ENCODE measurements around the gene ADGRB3. TPM values are rescaled to one million over a fixed set of nuclear protein-coding genes. Genes with fewer than 3 reads are reported as not detected.
"Not testable (repeated sequence)": the region's sequence is repeated elsewhere in the genome, so short reads cannot be mapped to it uniquely, and the experiment has no call there.

The ADGRB3 gene
- polyA plus RNA-seq, 4 donors: 1.6 to 2.1 TPM; not detected in 2

DNA sequence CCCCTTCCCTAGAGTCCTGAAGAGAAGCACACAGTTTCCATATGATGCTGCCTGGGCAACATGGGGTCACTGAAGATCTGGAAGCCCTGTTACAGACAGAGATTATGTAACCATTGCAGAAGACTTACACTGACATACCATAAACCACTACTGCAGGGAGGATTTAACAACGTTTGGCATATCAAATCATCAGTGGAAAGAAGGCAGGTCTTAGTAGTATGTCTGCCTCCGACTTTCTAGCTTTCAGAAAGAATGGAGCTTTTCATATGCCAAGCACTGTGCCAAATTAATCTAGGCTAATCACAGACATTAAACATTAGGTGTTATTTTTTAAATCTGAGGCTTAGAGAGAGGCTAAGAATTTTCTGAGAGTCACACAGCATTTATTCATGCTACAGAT, 144.3 kb downstream of the ADGRB3 start:
- WGBS, 3 donors: 28 to 52% (median 30%) methylated on average over 2 of the region's 2 CpGs

DNA sequence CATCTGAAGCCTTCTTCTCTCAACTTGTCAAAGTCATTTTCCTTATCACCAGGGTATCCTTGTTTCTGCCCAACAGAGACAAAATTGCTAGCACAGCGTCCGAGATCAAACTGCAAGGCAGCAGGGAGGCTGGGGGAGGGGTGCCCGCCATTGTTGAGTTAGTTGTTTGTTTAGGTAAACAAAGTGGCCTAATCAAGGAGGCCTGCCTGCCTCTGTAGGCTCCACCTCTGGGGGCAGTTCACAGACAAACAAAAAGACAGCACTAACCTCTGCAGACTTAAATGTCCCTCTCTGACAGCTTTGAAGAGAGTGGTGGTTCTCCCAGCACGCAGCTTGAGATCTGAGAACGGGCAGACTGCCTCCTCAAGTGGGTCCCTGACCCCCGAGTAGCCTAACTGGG, 155.0 kb downstream of the ADGRB3 start:
- H3K9me3 ChIP-seq (ENCODE audit: control insufficient read depth in 2 of 2, insufficient read depth in 1 of 2, low read depth in 1 of 2, low read length in 1 of 2); H3K4me1 ChIP-seq (ENCODE audit: control insufficient read depth in 3 of 3, insufficient read depth in 2 of 3, low read depth in 1 of 3, low read length in 2 of 3); DNase-seq; H3K4me3 ChIP-seq (ENCODE audit: low read depth in 1 of 3, low read length in 3 of 3); H3K27ac ChIP-seq (ENCODE audit: low read depth in 1 of 3, low read length in 2 of 3); FAIRE-seq; H3K36me3 ChIP-seq (ENCODE audit: control insufficient read depth in 3 of 3, insufficient read depth in 2 of 3, low read depth in 1 of 3, low read length in 3 of 3); H3K27me3 ChIP-seq (ENCODE audit: control insufficient read depth in 3 of 3, insufficient read depth in 3 of 3, low read length in 3 of 3): not testable (repeated sequence)
- WGBS, 3 donors: 49 to 71% (median 56%) methylated on average over 5 to 6 of the region's 6 CpGs

More for the DNA sequence above, 144.3 kb downstream of the ADGRB3 start:
- Histone ChIP-seq H3K36me3 (ENCODE audit: control insufficient read depth in 3 of 3, insufficient read depth in 2 of 3, low read depth in 1 of 3, low read length in 3 of 3) (no peaks in the 10 kb centered on the region), H3K27me3 (ENCODE audit: control insufficient read depth in 3 of 3, insufficient read depth in 3 of 3, low read length in 3 of 3) (no peaks in the 10 kb centered on the region), H3K9me3 (ENCODE audit: control insufficient read depth in 2 of 2, insufficient read depth in 1 of 2, low read depth in 1 of 2, low read length in 1 of 2) (no peaks in the 10 kb centered on the region), H3K4me1 (ENCODE audit: control insufficient read depth in 3 of 3, insufficient read depth in 2 of 3, low read depth in 1 of 3, low read length in 2 of 3) (no peaks in the 10 kb centered on the region), H3K4me3 (ENCODE audit: low read depth in 1 of 3, low read length in 3 of 3) (no peak overlapping the region), H3K27ac (ENCODE audit: low read depth in 1 of 3, low read length in 2 of 3) (no peak overlapping the region)
- FAIRE-seq (no peak), DNase-seq (no peak)

DNA sequence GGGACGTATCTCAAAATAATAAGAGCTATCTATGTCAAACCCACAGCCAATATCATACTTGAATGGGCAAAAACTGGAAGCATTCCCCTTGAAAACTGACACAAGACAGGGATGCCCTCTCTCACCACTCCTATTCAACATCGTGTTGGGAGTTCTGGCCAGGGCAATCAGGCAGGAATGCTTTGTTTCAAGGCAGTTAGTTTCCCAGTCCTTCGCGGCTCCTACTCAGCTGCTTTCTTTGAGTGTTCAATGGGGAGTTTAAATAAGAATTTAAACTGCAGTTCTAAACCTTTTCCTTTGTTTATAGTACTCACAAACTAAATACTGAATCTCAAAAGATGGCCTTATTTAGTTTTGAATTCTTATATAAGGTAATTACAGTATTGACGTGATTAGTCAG, 179.9 kb downstream of the ADGRB3 start:
- not testable (repeated sequence) for DNase-seq; H3K36me3 ChIP-seq (ENCODE audit: control insufficient read depth in 3 of 3, insufficient read depth in 2 of 3, low read depth in 1 of 3, low read length in 3 of 3); H3K9me3 ChIP-seq (ENCODE audit: control insufficient read depth in 2 of 2, insufficient read depth in 1 of 2, low read depth in 1 of 2, low read length in 1 of 2); H3K27ac ChIP-seq (ENCODE audit: low read depth in 1 of 3, low read length in 2 of 3); FAIRE-seq; H3K4me3 ChIP-seq (ENCODE audit: low read depth in 1 of 3, low read length in 3 of 3); H3K27me3 ChIP-seq (ENCODE audit: control insufficient read depth in 3 of 3, insufficient read depth in 3 of 3, low read length in 3 of 3); H3K4me1 ChIP-seq (ENCODE audit: control insufficient read depth in 3 of 3, insufficient read depth in 2 of 3, low read depth in 1 of 3, low read length in 2 of 3)
- WGBS, 3 donors: 64 to 69% (median 66%) methylated on average over 5 of the region's 5 CpGs

DNA sequence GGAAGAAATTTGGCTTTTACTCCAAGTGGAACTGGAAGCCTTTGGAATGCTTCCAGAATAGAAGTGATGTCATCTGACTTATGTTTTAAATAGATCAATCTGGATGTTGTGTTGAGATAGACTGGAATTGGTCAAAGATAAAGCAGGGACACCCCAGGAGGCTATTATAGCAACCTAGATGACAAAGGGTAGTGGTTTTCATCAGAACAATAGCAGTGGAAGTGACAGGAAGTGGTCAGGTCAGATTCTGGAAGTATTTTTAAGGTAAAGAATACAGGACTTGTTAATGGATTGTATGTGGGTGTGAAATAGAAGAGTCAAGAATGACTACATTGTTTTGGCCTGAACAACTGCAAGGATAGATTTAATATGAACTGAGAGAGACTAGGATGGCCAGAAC, 191.4 kb downstream of the ADGRB3 start:
- DNase-seq (no peak), FAIRE-seq (no peak)
- Histone ChIP-seq H3K36me3 (ENCODE audit: control insufficient read depth in 3 of 3, insufficient read depth in 2 of 3, low read depth in 1 of 3, low read length in 3 of 3) (no peaks in the 10 kb centered on the region), H3K27me3 (ENCODE audit: control insufficient read depth in 3 of 3, insufficient read depth in 3 of 3, low read length in 3 of 3) (no peaks in the 10 kb centered on the region), H3K27ac (ENCODE audit: low read depth in 1 of 3, low read length in 2 of 3) (no peak overlapping the region), H3K4me3 (ENCODE audit: low read depth in 1 of 3, low read length in 3 of 3) (no peak overlapping the region), H3K9me3 (ENCODE audit: control insufficient read depth in 2 of 2, insufficient read depth in 1 of 2, low read depth in 1 of 2, low read length in 1 of 2) (no peaks in the 10 kb centered on the region), H3K4me1 (ENCODE audit: control insufficient read depth in 3 of 3, insufficient read depth in 2 of 3, low read depth in 1 of 3, low read length in 2 of 3) (no peaks in the 10 kb centered on the region)

DNA sequence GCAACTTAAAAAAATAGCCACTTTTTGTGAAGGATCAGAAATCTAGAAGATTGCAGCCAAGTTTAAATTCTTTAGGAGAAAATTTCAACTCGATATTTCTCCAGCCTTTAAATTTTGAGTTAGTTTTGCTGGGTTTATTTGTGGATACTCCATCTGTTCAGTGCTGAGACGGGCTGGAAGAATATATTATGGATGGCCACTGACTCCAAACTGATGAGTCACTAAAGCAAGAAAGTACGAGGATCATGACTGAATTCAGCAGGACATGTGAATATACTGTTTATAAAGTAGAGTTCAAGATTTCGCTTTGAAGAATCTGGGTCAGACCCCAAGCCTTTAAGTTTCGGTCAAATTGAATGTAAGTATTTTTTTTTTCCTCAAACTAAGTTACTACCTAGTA, 199.5 kb downstream of the ADGRB3 start:
- DNase-seq (no peak), FAIRE-seq (no peak)
- 48 to 58% (median 51%) methylated on average over 5 of the region's 5 CpGs for WGBS, 3 donors
- H3K27ac ChIP-seq (ENCODE audit: low read depth in 1 of 3, low read length in 2 of 3): no peak overlapping the region
- H3K4me3 ChIP-seq (ENCODE audit: low read depth in 1 of 3, low read length in 3 of 3): no peak overlapping the region
- H3K4me1 ChIP-seq (ENCODE audit: control insufficient read depth in 3 of 3, insufficient read depth in 2 of 3, low read depth in 1 of 3, low read length in 2 of 3): no peaks in the 10 kb centered on the region
- H3K27me3 ChIP-seq (ENCODE audit: control insufficient read depth in 3 of 3, insufficient read depth in 3 of 3, low read length in 3 of 3): no peaks in the 10 kb centered on the region
- H3K36me3 ChIP-seq (ENCODE audit: control insufficient read depth in 3 of 3, insufficient read depth in 2 of 3, low read depth in 1 of 3, low read length in 3 of 3): no peaks in the 10 kb centered on the region
- no peaks in the 10 kb centered on the region for H3K9me3 ChIP-seq (ENCODE audit: control insufficient read depth in 2 of 2, insufficient read depth in 1 of 2, low read depth in 1 of 2, low read length in 1 of 2)

DNA sequence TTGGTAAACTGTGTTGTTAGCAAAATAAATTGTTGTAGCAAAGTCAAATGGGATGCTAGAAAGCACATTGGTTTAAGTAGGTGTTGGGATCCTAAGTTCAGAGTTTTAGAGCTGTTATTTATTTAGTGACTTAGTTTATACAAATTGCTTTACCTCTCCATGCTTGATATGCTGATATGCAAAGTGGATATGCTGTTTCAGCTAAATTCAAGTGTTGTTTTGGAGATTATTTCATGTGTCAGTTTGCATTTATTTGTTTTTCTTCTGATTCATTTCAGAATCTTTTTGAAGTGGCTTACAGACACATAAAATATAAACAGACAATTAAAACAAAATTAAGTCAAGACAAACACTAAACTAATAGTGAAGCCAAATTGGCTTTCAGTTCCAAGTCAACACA, 203.5 kb downstream of the ADGRB3 start:
- Histone ChIP-seq H3K27me3 (ENCODE audit: control insufficient read depth in 3 of 3, insufficient read depth in 3 of 3, low read length in 3 of 3) (no peaks in the 10 kb centered on the region), H3K4me3 (ENCODE audit: low read depth in 1 of 3, low read length in 3 of 3) (no peak overlapping the region), H3K4me1 (ENCODE audit: control insufficient read depth in 3 of 3, insufficient read depth in 2 of 3, low read depth in 1 of 3, low read length in 2 of 3) (no peaks in the 10 kb centered on the region), H3K9me3 (ENCODE audit: control insufficient read depth in 2 of 2, insufficient read depth in 1 of 2, low read depth in 1 of 2, low read length in 1 of 2) (no peaks in the 10 kb centered on the region), H3K27ac (ENCODE audit: low read depth in 1 of 3, low read length in 2 of 3) (no peak overlapping the region), H3K36me3 (ENCODE audit: control insufficient read depth in 3 of 3, insufficient read depth in 2 of 3, low read depth in 1 of 3, low read length in 3 of 3) (no peaks in the 10 kb centered on the region)
- FAIRE-seq (no peak), DNase-seq (no peak)

DNA sequence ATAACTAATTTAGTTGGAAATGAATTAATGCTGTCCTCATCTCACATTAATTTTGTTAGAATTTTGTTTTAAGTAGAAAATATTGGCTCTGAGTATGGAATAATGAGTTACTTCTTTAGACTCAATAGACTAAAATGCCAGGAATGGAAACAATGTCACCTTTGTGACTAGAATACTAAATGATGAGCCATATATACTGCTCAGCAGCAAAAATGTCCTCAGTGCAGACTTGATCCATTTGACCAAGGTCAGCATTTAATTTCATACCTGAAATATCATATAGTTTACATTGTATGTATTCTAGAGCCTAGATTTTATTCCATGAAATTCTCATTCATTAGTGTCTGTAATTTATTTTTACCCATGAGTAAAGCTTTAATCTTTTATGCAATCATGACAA, 217.7 kb downstream of the ADGRB3 start:
- H3K27me3 ChIP-seq (ENCODE audit: control insufficient read depth in 3 of 3, insufficient read depth in 3 of 3, low read length in 3 of 3): no peaks in the 10 kb centered on the region
- H3K4me3 ChIP-seq (ENCODE audit: low read depth in 1 of 3, low read length in 3 of 3): no peak overlapping the region
- DNase-seq: no peak
- no peaks in the 10 kb centered on the region for H3K9me3 ChIP-seq (ENCODE audit: control insufficient read depth in 2 of 2, insufficient read depth in 1 of 2, low read depth in 1 of 2, low read length in 1 of 2)
- no peaks in the 10 kb centered on the region for H3K36me3 ChIP-seq (ENCODE audit: control insufficient read depth in 3 of 3, insufficient read depth in 2 of 3, low read depth in 1 of 3, low read length in 3 of 3)
- H3K4me1 ChIP-seq (ENCODE audit: control insufficient read depth in 3 of 3, insufficient read depth in 2 of 3, low read depth in 1 of 3, low read length in 2 of 3): no peaks in the 10 kb centered on the region
- no peak for FAIRE-seq
- H3K27ac ChIP-seq (ENCODE audit: low read depth in 1 of 3, low read length in 2 of 3): no peak overlapping the region

DNA sequence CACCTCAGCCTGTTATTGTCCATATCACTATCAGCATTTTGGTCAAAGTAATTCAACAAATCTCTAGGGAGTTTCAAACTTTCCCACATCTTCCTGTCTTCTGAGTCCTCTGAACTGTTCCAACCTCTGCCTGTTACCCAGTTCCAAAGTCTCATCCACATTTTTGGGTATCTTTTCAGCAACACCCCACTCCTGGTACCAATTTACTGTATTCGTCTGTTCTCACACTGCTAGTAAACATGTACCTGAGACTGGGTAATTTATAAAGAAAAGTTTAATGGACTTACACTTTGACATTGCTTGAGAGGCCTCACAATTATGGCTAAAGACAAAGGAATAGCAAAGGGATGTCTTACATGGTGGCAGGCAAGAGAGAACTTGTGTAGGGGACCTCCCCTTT, 224.2 kb downstream of the ADGRB3 start:
- Histone ChIP-seq H3K4me3 (ENCODE audit: low read depth in 1 of 3, low read length in 3 of 3) (no peak overlapping the region), H3K4me1 (ENCODE audit: control insufficient read depth in 3 of 3, insufficient read depth in 2 of 3, low read depth in 1 of 3, low read length in 2 of 3) (no peaks in the 10 kb centered on the region), H3K27me3 (ENCODE audit: control insufficient read depth in 3 of 3, insufficient read depth in 3 of 3, low read length in 3 of 3) (no peaks in the 10 kb centered on the region), H3K36me3 (ENCODE audit: control insufficient read depth in 3 of 3, insufficient read depth in 2 of 3, low read depth in 1 of 3, low read length in 3 of 3) (no peaks in the 10 kb centered on the region), H3K27ac (ENCODE audit: low read depth in 1 of 3, low read length in 2 of 3) (no peak overlapping the region), H3K9me3 (ENCODE audit: control insufficient read depth in 2 of 2, insufficient read depth in 1 of 2, low read depth in 1 of 2, low read length in 1 of 2) (peaks cover 0 to 10% of the 10 kb centered on the region in 2 donors)
- FAIRE-seq: no peak
- 68 to 88% (median 87%) methylated on average over 1 of the region's 1 CpG for WGBS, 3 donors
- DNase-seq: no peak

DNA sequence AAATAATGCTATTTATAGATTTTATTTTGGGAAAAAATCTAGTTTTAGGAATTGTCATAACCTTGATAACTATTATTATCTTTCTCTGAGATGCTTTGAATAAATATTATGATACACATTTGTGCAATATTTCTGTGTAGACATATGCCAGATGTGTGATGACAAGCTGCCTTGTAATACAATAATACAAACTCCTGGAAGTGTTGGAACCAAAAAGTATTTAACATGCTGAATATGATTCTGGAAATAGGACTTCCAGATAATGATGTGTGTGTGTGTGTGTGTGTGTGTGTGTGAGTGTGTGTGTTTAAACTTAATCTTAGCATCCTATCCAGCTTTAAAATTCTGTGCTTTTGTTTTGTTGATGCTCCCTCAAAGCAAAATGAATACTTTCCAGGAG, 233.6 kb downstream of the ADGRB3 start:
- H3K27me3 ChIP-seq (ENCODE audit: control insufficient read depth in 3 of 3, insufficient read depth in 3 of 3, low read length in 3 of 3): no peaks in the 10 kb centered on the region
- H3K36me3 ChIP-seq (ENCODE audit: control insufficient read depth in 3 of 3, insufficient read depth in 2 of 3, low read depth in 1 of 3, low read length in 3 of 3): no peaks in the 10 kb centered on the region
- DNase-seq (no peak), FAIRE-seq (no peak)
- no peaks in the 10 kb centered on the region for H3K4me1 ChIP-seq (ENCODE audit: control insufficient read depth in 3 of 3, insufficient read depth in 2 of 3, low read depth in 1 of 3, low read length in 2 of 3)
- H3K27ac ChIP-seq (ENCODE audit: low read depth in 1 of 3, low read length in 2 of 3): no peak overlapping the region
- no peak overlapping the region for H3K4me3 ChIP-seq (ENCODE audit: low read depth in 1 of 3, low read length in 3 of 3)
- H3K9me3 ChIP-seq (ENCODE audit: control insufficient read depth in 2 of 2, insufficient read depth in 1 of 2, low read depth in 1 of 2, low read length in 1 of 2): peaks cover 2 to 10% of the 10 kb centered on the region in 2 donors

Data from small intestine (tissue), 7 donors.